Lung (tissue), 12 donors: Measurements from ENCODE around the gene GLB1L3. TPM values are rescaled to one million over a fixed set of nuclear protein-coding genes. Genes with fewer than 3 reads are reported as not detected.
A peak's percentile ranks its signal among the peaks of the same experiment; 100 is the strongest.

ENCODE experiments used
- ATAC-seq: fragments of 200-7000 bp; cut with Tn5 transposase; one replicate; pipeline ENCODE4 v1.9.1; 2020; ENCODE audit warnings: moderate number of reproducible peaks; ENCODE audit not compliant: insufficient read depth, low FRiP score
- DNase-seq, 3 donors: peaks; one replicate each; pipeline ENCODE4 v3.0.0-alpha.2; 2013 to 2017
- H3K27ac ChIP-seq, 2 donors: one replicate each; pipeline ENCODE4 v1.5.1; 2013; ENCODE audit warnings: mild to moderate bottlenecking in 2 of 2, moderate library complexity in 2 of 2, control low read depth in 1 of 2, inconsistent platforms in 1 of 2, low read depth in 1 of 2, low read length in 1 of 2
- H3K27me3 ChIP-seq, 3 donors: one replicate each; pipeline ENCODE4 v1.5.1; 2013; ENCODE audit warnings: low read length in 2 of 3; ENCODE audit not compliant: control insufficient read depth in 3 of 3, insufficient read depth in 3 of 3
- H3K36me3 ChIP-seq, 4 donors: one replicate each; pipeline ENCODE4 v1.5.1; 2013; ENCODE audit warnings: low read length in 4 of 4, mild to moderate bottlenecking in 1 of 4, moderate library complexity in 1 of 4; ENCODE audit not compliant: control insufficient read depth in 4 of 4, insufficient read depth in 4 of 4
- H3K4me1 ChIP-seq, 5 donors: one replicate each; pipeline ENCODE4 v1.5.1; 2013; ENCODE audit warnings: low read length in 5 of 5, mild to moderate bottlenecking in 2 of 5, moderate library complexity in 1 of 5; ENCODE audit not compliant: control insufficient read depth in 5 of 5, insufficient read depth in 5 of 5
- H3K4me3 ChIP-seq: one replicate; pipeline ENCODE4 v1.5.1; 2013; ENCODE audit warnings: mild to moderate bottlenecking, control low read depth, moderate library complexity
- H3K9ac ChIP-seq, 2 donors: one replicate each; pipeline ENCODE4 v1.5.1; 2013; ENCODE audit warnings: low read length in 2 of 2, control low read depth in 1 of 2; ENCODE audit not compliant: insufficient read depth in 1 of 2
- H3K9me3 ChIP-seq, 4 donors: one replicate each; pipeline ENCODE4 v1.5.1; 2013; ENCODE audit warnings: low read length in 3 of 4, mild to moderate bottlenecking in 1 of 4, moderate library complexity in 1 of 4; ENCODE audit not compliant: control insufficient read depth in 4 of 4, insufficient read depth in 3 of 4
- CTCF ChIP-seq: IDR thresholded peaks from 2 replicates; pipeline ENCODE4 v1.5.1; 2012; ENCODE audit warnings: mild to moderate bottlenecking; ENCODE audit errors: control extremely low read depth, extremely low read depth
- WGBS, 2 donors: extraction: QIAGEN DNeasy Blood & Tissue Kit; methylation state at CpG; one replicate each; pipeline ENCODE4 v1.1.7; 2013; 5-methylcytosine and 5-hydroxymethylcytosine counted together
- polyA plus RNA-seq, 2 donors: library from polyadenylated mRNA; stranded (reverse); fragments of 200-250 nt; gene quantifications; one replicate each; pipeline ENCODE4 v1.2.1, GENCODE V29; 2013
- total RNA-seq, 2 donors: library from RNA; depleted of rRNA in 1 of 2; stranded (reverse); fragments of >200 nt in 1 of 2; gene quantifications; one replicate each; pipeline ENCODE4 v1.2.1, GENCODE V29; 2014 to 2021
- donor health status: control.
- donor health status: control.
- donor health status: Bipolar disorder and iron deficiency.
- donor health status: healthy.
- donor health status: DM: yes; HTN: yes; CAD: no.

Gene GLB1L3
- total and polyA plus RNA-seq, 4 donors = 0.06 to 0.29 (median 0.18) TPM; not detected in 1

DNA sequence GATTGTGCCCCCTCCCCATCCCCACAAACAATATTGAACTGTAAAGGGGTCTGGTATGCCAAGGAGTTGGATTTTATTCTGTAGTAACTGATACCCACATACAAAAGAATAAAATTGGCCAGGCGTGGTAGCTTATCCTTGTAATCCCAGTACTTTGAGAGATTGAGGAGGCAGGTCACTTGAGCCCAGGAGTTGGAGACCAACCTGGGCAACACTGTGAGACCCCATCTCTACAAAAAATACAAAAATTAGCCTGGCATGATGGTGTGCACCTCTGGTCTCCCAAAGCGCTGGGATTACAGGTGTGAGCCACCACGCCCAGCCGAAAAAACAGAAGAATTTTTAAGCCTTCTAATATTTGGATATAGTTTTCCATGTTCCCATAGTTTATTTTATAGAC, 4.2 kb upstream of the GLB1L3 start:
- H3K4me3 ChIP-seq = no peak overlapping the region
- ATAC-seq (no peak), DNase-seq (no peak)
- no peak overlapping the region for H3K9ac ChIP-seq
- H3K4me1 ChIP-seq = peaks cover 0 to 18% (median 0%) of the 10 kb centered on the region in 5 donors
- no peak for TF ChIP-seq CTCF
- no peak overlapping the region for H3K27ac ChIP-seq
- peaks cover 6 to 59% (median 49%) of the 10 kb centered on the region in 3 donors for H3K27me3 ChIP-seq
- whole genome bisulfite sequencing, 2 donors = 91 to 92% methylated on average over 4 of the region's 4 CpGs
- H3K36me3 ChIP-seq = no peaks in the 10 kb centered on the region
- H3K9me3 ChIP-seq = no peaks in the 10 kb centered on the region

DNA sequence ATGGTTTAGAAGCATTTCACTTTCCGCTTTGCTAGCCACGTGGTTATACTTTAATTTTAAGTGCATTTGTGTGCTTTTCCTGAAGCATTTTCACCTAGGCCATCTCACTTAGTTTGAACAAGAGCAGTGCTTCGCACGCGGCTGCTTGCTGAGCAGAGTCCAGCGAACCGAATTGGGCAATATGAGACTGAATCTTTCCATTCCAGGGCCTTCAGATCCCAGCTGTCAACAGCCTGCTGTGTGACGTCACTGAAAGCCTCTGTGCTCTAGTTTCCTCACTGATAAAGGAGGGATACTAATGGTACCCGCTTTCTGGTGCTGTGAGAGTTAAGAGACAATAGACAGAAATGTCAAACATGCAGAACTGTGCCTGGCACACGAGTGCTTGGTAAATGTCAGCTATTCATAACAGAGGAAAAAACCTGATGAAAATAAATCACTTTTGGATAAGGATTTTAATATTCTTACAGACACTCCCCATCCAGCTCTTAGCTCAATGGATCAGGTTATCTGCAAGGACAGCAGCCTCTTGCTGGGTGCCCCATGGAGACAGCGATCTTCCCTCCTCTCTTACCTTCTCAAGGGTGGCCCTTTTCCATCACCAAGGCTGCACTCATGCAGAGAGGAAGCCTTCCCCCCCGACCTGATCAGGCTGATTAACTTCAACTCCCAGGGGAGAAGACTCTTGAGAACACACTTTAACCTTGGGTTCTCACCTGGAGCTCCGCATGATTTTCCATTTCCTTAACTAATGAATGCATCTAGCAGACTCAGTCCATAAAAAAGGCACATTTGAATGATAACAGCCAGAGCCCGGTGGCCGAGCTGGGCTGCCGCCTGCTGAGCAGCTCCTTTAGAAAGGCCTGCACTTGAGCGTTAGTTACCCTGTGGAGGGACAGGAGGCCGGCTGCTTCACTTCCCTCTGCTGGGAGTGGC, 3.5 kb upstream of the GLB1L3 start:
- no peak for ATAC-seq

GRCh38 chr11:134273317-134273712, 2.9 kb upstream of the GLB1L3 start:
- peaks cover 0 to 21% (median 0%) of the 10 kb centered on the region in 5 donors for H3K4me1 ChIP-seq
- no peaks in the 10 kb centered on the region for H3K36me3 ChIP-seq
- peaks cover 6 to 68% (median 63%) of the 10 kb centered on the region in 3 donors for H3K27me3 ChIP-seq
- DNase-seq (no peak), ATAC-seq (no peak)
- no peak overlapping the region for H3K4me3 ChIP-seq
- no peak overlapping the region for H3K9ac ChIP-seq
- H3K9me3 ChIP-seq = peaks cover 0 to 4% (median under 1%) of the 10 kb centered on the region in 4 donors
- no peak overlapping the region for H3K27ac ChIP-seq
- no peak for TF ChIP-seq CTCF
- WGBS, 2 donors = 31 to 50% methylated on average over 3 of the region's 3 CpGs

More for the DNA sequence above, 3.5 kb upstream of the GLB1L3 start:
- Histone ChIP-seq H3K27me3 (peaks cover 6 to 62% (median 56%) of the 10 kb centered on the region in 3 donors), H3K36me3 (no peaks in the 10 kb centered on the region), H3K9ac (no peak overlapping the region), H3K27ac (no peak overlapping the region), H3K4me3 (no peak overlapping the region), H3K4me1 (peaks cover 0 to 21% (median 0%) of the 10 kb centered on the region in 5 donors), H3K9me3 (peaks cover 0 to under 1% (median 0%) of the 10 kb centered on the region in 4 donors)
- 37 to 39% methylated on average over 18 of the region's 18 CpGs for WGBS, 2 donors
- no peak for TF ChIP-seq CTCF
- peak; percentile 77 to 89 (median 84) for DNase-seq
